PC-3 (cell line): ENCODE results near the gene RTN4RL1. TPM values are rescaled to one million over a fixed set of nuclear protein-coding genes. Genes with fewer than 3 reads are reported as not detected.

Experiments used
- ATAC-seq: fragments of 200-7000 bp; cut with Tn5 transposase; 2 replicates; pipeline ENCODE4 v1.9.1; 2020; ENCODE audit warnings: mild to moderate bottlenecking, moderate library complexity
- BruUV-seq: library from RNA; stranded (reverse); fragments of 400-500 nt; replicated peaks from 2 replicates; lab custom pipeline; 2021; lab: Mats Ljungman, UMichigan
- CTCF ChIA-PET: fragments of 300-600 bp; sonication (Branson Sonifier 250); formaldehyde crosslinking; loops from one replicate; lab custom pipeline; 2022; ENCODE audit warnings: antibody characterized with exemption; lab: Charles Lee
- POLR2A ChIA-PET: fragments of 300-600 bp; sonication (Branson Sonifier 250); formaldehyde crosslinking; loops from one replicate; lab custom pipeline; 2022; ENCODE audit warnings: antibody characterized with exemption; ENCODE audit not compliant: unreplicated experiment; lab: Charles Lee
- DNase-seq: peaks from one replicate; pipeline ENCODE4 v3.0.0-alpha.2; 2015
- H2AFZ ChIP-seq: fragments of 300-600 bp; sonication (generic); 2 replicates; pipeline ENCODE4 v1.6.0; 2016; ENCODE audit warnings: antibody characterized with exemption, low read length
- H3F3A ChIP-seq: fragments of 300-600 bp; sonication (generic); one replicate; pipeline ENCODE4 v1.6.0; 2017; ENCODE audit warnings: antibody characterized with exemption, low read length, control low read depth, mild to moderate bottlenecking; ENCODE audit not compliant: unreplicated experiment
- H3K27ac ChIP-seq: fragments of 300-600 bp; sonication (generic); 2 replicates; pipeline ENCODE4 v1.5.1; 2016; ENCODE audit warnings: mild to moderate bottlenecking, low read length
- H3K27me3 ChIP-seq: fragments of 300-600 bp; sonication (generic); 2 replicates; pipeline ENCODE4 v1.6.1; 2016; ENCODE audit warnings: low read length, mixed read lengths
- H3K36me3 ChIP-seq: fragments of 300-600 bp; sonication (generic); 2 replicates; pipeline ENCODE4 v1.6.1; 2016; ENCODE audit warnings: low read depth, mixed run types, low read length, mixed read lengths
- H3K4me1 ChIP-seq: fragments of 300-600 bp; sonication (generic); 2 replicates; pipeline ENCODE4 v1.5.1; 2016; ENCODE audit warnings: low read length; ENCODE audit not compliant: insufficient read depth
- H3K4me2 ChIP-seq: fragments of 300-600 bp; sonication (generic); 2 replicates; pipeline ENCODE4 v1.6.0; 2016; ENCODE audit warnings: low read length
- H3K4me3 ChIP-seq: fragments of 300-600 bp; sonication (generic); 2 replicates; pipeline ENCODE4 v1.5.1; 2016; ENCODE audit warnings: mild to moderate bottlenecking, low read length, mixed read lengths
- H3K79me2 ChIP-seq: fragments of 300-600 bp; sonication (generic); 2 replicates; pipeline ENCODE4 v1.6.1; 2017; ENCODE audit warnings: low read length, mixed read lengths
- H3K9ac ChIP-seq: fragments of 300-600 bp; sonication (generic); 2 replicates; pipeline ENCODE4 v1.6.0; 2016; ENCODE audit warnings: mild to moderate bottlenecking, low read length
- H3K9me2 ChIP-seq: fragments of 300-600 bp; sonication (generic); replicated peaks from 2 replicates; pipeline ENCODE4 v1.6.1; 2016; ENCODE audit warnings: mixed run types, low read length, mixed read lengths
- H3K9me3 ChIP-seq: fragments of 300-600 bp; sonication (generic); 2 replicates; pipeline ENCODE4 v1.6.1; 2016; ENCODE audit warnings: low read length, mixed read lengths
- H4K20me1 ChIP-seq: fragments of 300-600 bp; sonication (generic); 2 replicates; pipeline ENCODE4 v1.6.1; 2016; ENCODE audit warnings: low read length, mixed read lengths
- CTCF ChIP-seq: fragments of 300-600 bp; sonication (generic); conservative IDR thresholded peaks from 2 replicates; pipeline ENCODE4 v1.5.1; 2017; ENCODE audit warnings: antibody characterized with exemption, low read depth, mild to moderate bottlenecking, low read length
- EZH2 ChIP-seq: fragments of 300-600 bp; sonication (generic); IDR thresholded peaks from one replicate; pipeline ENCODE4 v1.6.1; 2017; ENCODE audit warnings: antibody characterized with exemption, mild to moderate bottlenecking, low read length; ENCODE audit not compliant: unreplicated experiment
- EZH2phosphoT487 ChIP-seq: fragments of 300-600 bp; sonication (generic); IDR thresholded peaks from 2 replicates; pipeline ENCODE4 v1.6.1; 2018; ENCODE audit warnings: mild to moderate bottlenecking, antibody characterized with exemption, low read length, borderline replicate concordance
- intact Hi-C: fragments of 100-400 bp; cut with micrococcal nuclease; formaldehyde crosslinking; loops from 2 replicates; pipeline ENCODE4 v1.9.0; 2023
- total RNA-seq: library from RNA; depleted of rRNA; stranded (reverse); fragments of >200 nt; gene quantifications from 2 replicates; pipeline ENCODE4 v1.2.3, GENCODE V29; 2014

Gene RTN4RL1
- total RNA-seq, 1 experiment from 2014 or later: 6.9 TPM

- Histone ChIP-seq H3K27me3 (no peaks in the 10 kb centered on the region), H2AFZ (no peak overlapping the region), H3F3A (no peaks in the 10 kb centered on the region), H4K20me1 (no peaks in the 10 kb centered on the region), H3K4me1 (no peaks in the 10 kb centered on the region), H3K4me3 (no peak overlapping the region), H3K27ac (no peak overlapping the region), H3K36me3 (no peaks in the 10 kb centered on the region), H3K9me2 (no peaks in the 10 kb centered on the region), H3K9me3 (no peaks in the 10 kb centered on the region), H3K9ac (no peak overlapping the region), H3K79me2 (peaks cover 46% of the 10 kb centered on the region), H3K4me2 (no peak overlapping the region)
- POLR2A ChIA-PET: interaction anchor here (0.5 kb wide), 1 partner anchor 183 kb away, joined by 18 read pairs; no protein-coding TSS in a partner anchor
- intact Hi-C loops: no loop called here
- DNase-seq (no peak), ATAC-seq (no peak)
- TF ChIP-seq CTCF (no peak), EZH2 (no peak), EZH2phosphoT487 (no peak)
- BruUV-seq: no TSS peak
- CTCF ChIA-PET: no interaction called here
Observed at GRCh38 chr17:2022647-2023240, 2.4 kb downstream of the RTN4RL1 start.

GRCh38 chr17:2020721-2021120 lies 4.4 kb downstream of the RTN4RL1 start:
- TF ChIP-seq CTCF: no peak
- TF ChIP-seq EZH2: no peak
- no peak for TF ChIP-seq EZH2phosphoT487
- Histone ChIP-seq H2AFZ (no peak overlapping the region), H3K9ac (no peak overlapping the region), H3K9me3 (no peaks in the 10 kb centered on the region), H4K20me1 (no peaks in the 10 kb centered on the region), H3K36me3 (no peaks in the 10 kb centered on the region), H3K4me2 (no peak overlapping the region), H3K27me3 (no peaks in the 10 kb centered on the region), H3K27ac (no peak overlapping the region), H3K4me3 (no peak overlapping the region), H3K9me2 (no peaks in the 10 kb centered on the region), H3F3A (no peaks in the 10 kb centered on the region), H3K4me1 (no peaks in the 10 kb centered on the region), H3K79me2 (peaks cover 51% of the 10 kb centered on the region)
- no TSS peak for BruUV-seq
- CTCF ChIA-PET: no interaction called here
- POLR2A ChIA-PET: no interaction called here
- intact Hi-C loops: no loop called here
- DNase-seq: no peak
- no peak for ATAC-seq

GRCh38 chr17:2019723-2020122 lies 5.4 kb downstream of the RTN4RL1 start:
- no peak overlapping the region for H3K4me2 ChIP-seq
- H3K4me1 ChIP-seq: no peaks in the 10 kb centered on the region
- no TSS peak for BruUV-seq
- H3K27ac ChIP-seq: no peak overlapping the region
- H3K36me3 ChIP-seq: no peaks in the 10 kb centered on the region
- intact Hi-C loops: no loop called here
- H3K9ac ChIP-seq: no peak overlapping the region
- H3F3A ChIP-seq: no peaks in the 10 kb centered on the region
- no peak for TF ChIP-seq EZH2phosphoT487
- TF ChIP-seq EZH2: no peak
- TF ChIP-seq CTCF: no peak
- H4K20me1 ChIP-seq: no peaks in the 10 kb centered on the region
- H3K4me3 ChIP-seq: no peak overlapping the region
- ChIA-PET POLR2A (no interaction called here), CTCF (no interaction called here)
- no peak overlapping the region for H2AFZ ChIP-seq
- peaks cover 53% of the 10 kb centered on the region for H3K79me2 ChIP-seq
- H3K27me3 ChIP-seq: no peaks in the 10 kb centered on the region
- no peaks in the 10 kb centered on the region for H3K9me2 ChIP-seq
- no peaks in the 10 kb centered on the region for H3K9me3 ChIP-seq
- no peak for DNase-seq
- ATAC-seq: no peak
